Ascending aorta (tissue), 2 donors: ENCODE data around the gene KASH5. TPM values are rescaled to one million over a fixed set of nuclear protein-coding genes. Genes with fewer than 3 reads are reported as not detected.

Experiments
- DNase-seq, 2 donors: peaks; one replicate each; pipeline ENCODE4 v3.0.0-alpha.2; 2019; ENCODE audit warnings: low spot score in 2 of 2
- H3K27ac ChIP-seq, 2 donors: fragments of 200-600 bp; sonication (generic); one replicate each; pipeline ENCODE4 v1.5.1; 2016 to 2017; ENCODE audit warnings: mild to moderate bottlenecking in 1 of 2
- H3K27me3 ChIP-seq: fragments of 200-600 bp; sonication (generic); one replicate; pipeline ENCODE4 v1.5.1; 2017
- H3K36me3 ChIP-seq, 2 donors: fragments of 200-600 bp; sonication (generic); one replicate each; pipeline ENCODE4 v1.5.1; 2016
- H3K4me1 ChIP-seq, 2 donors: fragments of 200-600 bp; sonication (generic); one replicate each; pipeline ENCODE4 v1.5.1; 2016 to 2017; ENCODE audit warnings: mild to moderate bottlenecking in 1 of 2
- H3K4me3 ChIP-seq, 2 donors: fragments of 200-600 bp; sonication (generic); one replicate each; pipeline ENCODE4 v1.5.1; 2016 to 2017; ENCODE audit warnings: mild to moderate bottlenecking in 1 of 2
- H3K9me3 ChIP-seq, 2 donors: fragments of 200-600 bp; sonication (generic); one replicate each; pipeline ENCODE4 v1.5.1; 2016
- CTCF ChIP-seq, 3 experiments: fragments of 200-600 bp in 2 of 3; fragments of 450-650 bp in 1 of 3; sonication (generic) in 2 of 3; IDR thresholded peaks; one replicate each; pipeline ENCODE4 v1.5.1; 2016 to 2019; ENCODE audit warnings: antibody characterized with exemption in 3 of 3, mild to moderate bottlenecking in 1 of 3, moderate library complexity in 1 of 3
- intact Hi-C: fragments of 100-400 bp; cut with DNase I; formaldehyde crosslinking; loops from one replicate; pipeline ENCODE4 v1.15.1; 2023
- total RNA-seq: library from RNA; depleted of rRNA; stranded (reverse); fragments of >200 nt; gene quantifications from one replicate; pipeline ENCODE4 v1.1.0, GENCODE V29; 2016

Gene KASH5
- total RNA-seq, 1 donor from 2014 or later, result not detected

- H3K27me3 ChIP-seq, result no peaks in the 10 kb centered on the region
- no peak for TF ChIP-seq CTCF (IDR thresholded peaks at IDR 0.05)
- intact Hi-C loops, result no loop called here
These were observed 1.4 kb downstream of the KASH5 start for GRCh38 chr19:49389406-49389805.

GRCh38 chr19:49390131-49390928 lies 2.3 kb downstream of the KASH5 start:
- H3K27me3 ChIP-seq, result no peaks in the 10 kb centered on the region
- H3K4me1 ChIP-seq, result no peaks in the 10 kb centered on the region
- H3K36me3 ChIP-seq, result no peaks in the 10 kb centered on the region
- no peaks in the 10 kb centered on the region for H3K9me3 ChIP-seq
- no peak for DNase-seq
- no peak for TF ChIP-seq CTCF (IDR thresholded peaks at IDR 0.05)
- intact Hi-C loops, result loop anchor here (5.0 kb wide), 1 partner anchor 157 kb away; no protein-coding TSS in a partner anchor
- H3K4me3 ChIP-seq, result no peak overlapping the region
- H3K27ac ChIP-seq, result no peak overlapping the region

More at GRCh38 chr19:49389406-49389805, 1.4 kb downstream of the KASH5 start:
- no peak overlapping the region for H3K4me3 ChIP-seq
- no peaks in the 10 kb centered on the region for H3K36me3 ChIP-seq
- H3K4me1 ChIP-seq, result no peaks in the 10 kb centered on the region
- DNase-seq, result no peak
- H3K9me3 ChIP-seq, result no peaks in the 10 kb centered on the region
- H3K27ac ChIP-seq, result no peak overlapping the region

- Histone ChIP-seq H3K27ac (no peak overlapping the region), H3K36me3 (no peaks in the 10 kb centered on the region), H3K27me3 (no peaks in the 10 kb centered on the region), H3K9me3 (no peaks in the 10 kb centered on the region), H3K4me3 (no peak overlapping the region), H3K4me1 (no peaks in the 10 kb centered on the region)
- DNase-seq, result no peak
- no peak for TF ChIP-seq CTCF (IDR thresholded peaks at IDR 0.05)
- intact Hi-C loops, result loop anchor here (5.0 kb wide), 1 partner anchor 156 kb away; no protein-coding TSS in a partner anchor
These were observed 2.9 kb downstream of the KASH5 start for GRCh38 chr19:49390929-49391359.

- Histone ChIP-seq H3K9me3 (no peaks in the 10 kb centered on the region), H3K36me3 (no peaks in the 10 kb centered on the region), H3K4me3 (no peak overlapping the region), H3K4me1 (no peaks in the 10 kb centered on the region), H3K27ac (no peak overlapping the region), H3K27me3 (no peaks in the 10 kb centered on the region)
- peak; percentile 74 to 83 (median 76) for TF ChIP-seq CTCF (IDR thresholded peaks at IDR 0.05)
- peak; percentile 23 to 77 for DNase-seq
- intact Hi-C loops, result loop anchor here (1.0 to 5.0 kb wide), 2 partner anchors 52 to 156 kb away; no protein-coding TSS in a partner anchor
These were observed 3.7 kb downstream of the KASH5 start for GRCh38 chr19:49391581-49392399.

GRCh38 chr19:49393881-49394280 lies 5.8 kb downstream of the KASH5 start:
- Histone ChIP-seq H3K9me3 (no peaks in the 10 kb centered on the region), H3K27ac (no peak overlapping the region), H3K36me3 (no peaks in the 10 kb centered on the region), H3K27me3 (no peaks in the 10 kb centered on the region), H3K4me3 (no peak overlapping the region), H3K4me1 (no peaks in the 10 kb centered on the region)
- no peak for TF ChIP-seq CTCF (IDR thresholded peaks at IDR 0.05)
- intact Hi-C loops, result loop anchor here (5.0 kb wide), 1 partner anchor 153 kb away; no protein-coding TSS in a partner anchor
- no peak for DNase-seq
